Measurements from ENCODE around the gene OBP2B. TPM values are rescaled to one million over a fixed set of nuclear protein-coding genes. Genes with fewer than 3 reads are reported as not detected.

The OBP2B gene
- total RNA-seq, result not detected in 2 replicates

GRCh38 chr9:133208880-133209300 lies at the start of gene OBP2B:
TSS of gene OBP2B (minus strand) at chr9:133209250. CDS start at chr9:133209199, 51 bp downstream.

GRCh38 chr9:133163504-133164172 lies 45.4 kb downstream of the OBP2B start, which contains the start of gene GBGT1:
TSS of gene GBGT1 (minus strand) at chr9:133163914. CDS start at chr9:133162412, 1,502 bp downstream.

Other genes with a start within 250 kb of the OBP2B start
- gene GFI1B, start 230.6 kb downstream of the OBP2B start, total RNA-seq, result not detected in 2 replicates
- gene GTF3C5, start 178.3 kb downstream of the OBP2B start, total RNA-seq, result 42.2 and 64.6 TPM in 2 replicates
- 0.08 and 1.2 TPM in 2 replicates for gene CEL, start 147.3 kb downstream of the OBP2B start, total RNA-seq
- gene RALGDS, start 88.0 kb downstream of the OBP2B start, total RNA-seq, result 18.7 and 29.8 TPM in 2 replicates
- gene GBGT1, start 45.3 kb downstream of the OBP2B start, total RNA-seq, result 2.7 TPM in 2 replicates
- not detected in 2 replicates for gene ABO, start 66.0 kb upstream of the OBP2B start, total RNA-seq
- 13.9 and 23.5 TPM in 2 replicates for gene SURF6, start 126.9 kb upstream of the OBP2B start, total RNA-seq
- gene MED22, start 138.9 kb upstream of the OBP2B start, total RNA-seq, result 17.7 and 23.4 TPM in 2 replicates
- gene RPL7A, start 139.0 kb upstream of the OBP2B start, total RNA-seq, result 2,877 and 3,258 TPM in 2 replicates
- gene SURF1, start 147.2 kb upstream of the OBP2B start, total RNA-seq, result 28.3 and 37.3 TPM in 2 replicates
- gene SURF2, start 147.3 kb upstream of the OBP2B start, total RNA-seq, result 37.2 and 46.6 TPM in 2 replicates
- 194 and 245 TPM in 2 replicates for gene SURF4, start 166.8 kb upstream of the OBP2B start, total RNA-seq
- gene STKLD1, start 167.1 kb upstream of the OBP2B start, total RNA-seq, result 0.19 TPM in 1 of 2 replicates, not detected in the other
- 19.5 and 24.7 TPM in 2 replicates for gene REXO4, start 208.8 kb upstream of the OBP2B start, total RNA-seq
- 0.61 and 0.70 TPM in 2 replicates for gene ADAMTS13, start 213.1 kb upstream of the OBP2B start, total RNA-seq

All from hair follicular keratinocyte (primary cell).